Chondrocyte (in vitro differentiated cells): Measurements from ENCODE around the gene PIBF1. TPM values are rescaled to one million over a fixed set of nuclear protein-coding genes. Genes with fewer than 3 reads are reported as not detected.

Source experiments
- DNase-seq: peaks from one replicate; pipeline ENCODE4 v3.0.0; 2021; ENCODE audit warnings: mixed read lengths, low spot score
- H3K27ac Mint-ChIP-seq: one replicate; pipeline ENCODE4 v1.8.0; 2021; ENCODE audit warnings: mild to moderate bottlenecking, moderate library complexity, mixed read lengths; ENCODE audit not compliant: unreplicated experiment
- H3K27me3 Mint-ChIP-seq: 2 replicates; pipeline ENCODE4 v1.8.0; 2021; ENCODE audit warnings: low read depth, mixed read lengths
- H3K36me3 Mint-ChIP-seq: 2 replicates; pipeline ENCODE4 v1.8.0; 2021; ENCODE audit warnings: low read depth, mixed read lengths
- H3K4me1 Mint-ChIP-seq: 2 replicates; pipeline ENCODE4 v1.8.0; 2021; ENCODE audit warnings: low read depth, mild to moderate bottlenecking, mixed read lengths
- H3K4me3 Mint-ChIP-seq: one replicate; pipeline ENCODE4 v1.8.0; 2021; ENCODE audit warnings: mild to moderate bottlenecking, moderate library complexity, mixed read lengths; ENCODE audit not compliant: unreplicated experiment
- H3K9me3 Mint-ChIP-seq: 2 replicates; pipeline ENCODE4 v1.8.0; 2021; ENCODE audit warnings: low read depth, mixed read lengths
- CTCF ChIP-seq: fragments of 200-600 bp; sonication (generic); IDR thresholded peaks from 2 replicates; pipeline ENCODE4 v1.5.0; 2021; ENCODE audit warnings: antibody characterized with exemption, mild to moderate bottlenecking, moderate library complexity
- long read RNA-seq: library from polyadenylated mRNA; stranded (forward); transcript quantifications from one replicate; pipeline ENCODE4 v2.0.0, GENCODE V29; 2021
- total RNA-seq: library from RNA; stranded (reverse); gene quantifications from 3 replicates; pipeline ENCODE4 v1.2.1, GENCODE V29; 2021

Gene PIBF1
- 18.2 to 29.9 TPM (median 20.7 TPM) in 3 replicates for total RNA-seq
- long read RNA-seq, transcript PIBF1-201 (18 exons, 3,154 nt) = major isoform, 20 of 41 reads
- long read RNA-seq, partial matches to known transcripts = 5 of 41 reads
- long read RNA-seq, other reads (novel, unspliced or antisense) = 15 of 41 reads

- Mint-ChIP-seq H3K9me3 (no peaks in the 10 kb centered on the region), H3K36me3 (peaks cover 11% of the 10 kb centered on the region), H3K27ac (peak within 1 kb of the TSS; percentile 98), H3K27me3 (no peaks in the 10 kb centered on the region), H3K4me3 (peak within 1 kb of the TSS; percentile 96), H3K4me1 (peaks cover 54% of the 10 kb centered on the region)
- peak; percentile 99 for DNase-seq
- TF ChIP-seq CTCF = peak; percentile 54
Observed at GRCh38 chr13:72781451-72782439, at the start of gene PIBF1, which contains the start of gene DIS3. Gene PIBF1, plus strand, starts transcription at chr13:72782133. Its CDS starts 1,337 bp downstream, at chr13:72783470. Gene DIS3, minus strand, starts transcription at chr13:72781900. Its CDS starts 68 bp downstream, at chr13:72781832.

GRCh38 chr13:72737033-72737432, 44.9 kb upstream of the PIBF1 start:
- H3K27ac Mint-ChIP-seq = no peak overlapping the region
- no peaks in the 10 kb centered on the region for H3K4me1 Mint-ChIP-seq
- no peaks in the 10 kb centered on the region for H3K9me3 Mint-ChIP-seq
- no peak for TF ChIP-seq CTCF
- H3K27me3 Mint-ChIP-seq = no peaks in the 10 kb centered on the region
- H3K36me3 Mint-ChIP-seq = peaks cover 8% of the 10 kb centered on the region
- H3K4me3 Mint-ChIP-seq = no peak overlapping the region
- no peak for DNase-seq

GRCh38 chr13:72740015-72740414, 41.9 kb upstream of the PIBF1 start:
- Mint-ChIP-seq H3K4me3 (no peak overlapping the region), H3K27ac (no peak overlapping the region), H3K9me3 (no peaks in the 10 kb centered on the region), H3K36me3 (peaks cover 6% of the 10 kb centered on the region), H3K4me1 (no peaks in the 10 kb centered on the region), H3K27me3 (no peaks in the 10 kb centered on the region)
- DNase-seq = no peak
- no peak for TF ChIP-seq CTCF

- no peaks in the 10 kb centered on the region for H3K27me3 Mint-ChIP-seq
- H3K27ac Mint-ChIP-seq = no peak overlapping the region
- H3K4me3 Mint-ChIP-seq = no peak overlapping the region
- H3K9me3 Mint-ChIP-seq = no peaks in the 10 kb centered on the region
- H3K36me3 Mint-ChIP-seq = peaks cover 9% of the 10 kb centered on the region
- DNase-seq = no peak
- H3K4me1 Mint-ChIP-seq = no peaks in the 10 kb centered on the region
- TF ChIP-seq CTCF = no peak
Observed at GRCh38 chr13:72745260-72745659, 36.7 kb upstream of the PIBF1 start.

- Mint-ChIP-seq H3K4me3 (no peak overlapping the region), H3K27me3 (no peaks in the 10 kb centered on the region), H3K9me3 (peaks cover 6% of the 10 kb centered on the region), H3K36me3 (peaks cover 18% of the 10 kb centered on the region), H3K27ac (no peak overlapping the region), H3K4me1 (no peaks in the 10 kb centered on the region)
- DNase-seq = no peak
- no peak for TF ChIP-seq CTCF
Observed at GRCh38 chr13:72751220-72751619, 30.7 kb upstream of the PIBF1 start.
